ENCODE measurements around the gene PRCD.
"Not testable (repeated sequence)": the region's sequence is repeated elsewhere in the genome, so short reads cannot be mapped to it uniquely, and the experiment has no call there.

GRCh38 chr17:76527016-76527415 is 12.8 kb upstream of the PRCD start:
- TF ChIP-seq CTCF (IDR thresholded peaks at IDR 0.05); EZH2 (IDR thresholded peaks at IDR 0.05; ENCODE audit: borderline replicate concordance, insufficient read depth, low read depth, low read length, poor library complexity, severe bottlenecking): not testable (repeated sequence)
